ENCODE measurements around the gene MAGEF1. TPM values are rescaled to one million over a fixed set of nuclear protein-coding genes. Genes with fewer than 3 reads are reported as not detected.
A peak's percentile ranks its signal among the peaks of the same experiment; 100 is the strongest.
"Not testable (repeated sequence)": the region's sequence is repeated elsewhere in the genome, so short reads cannot be mapped to it uniquely, and the experiment has no call there.

MAGEF1 gene
- total RNA-seq, 1 donor from 2014 or later: 88.1 TPM

DNA sequence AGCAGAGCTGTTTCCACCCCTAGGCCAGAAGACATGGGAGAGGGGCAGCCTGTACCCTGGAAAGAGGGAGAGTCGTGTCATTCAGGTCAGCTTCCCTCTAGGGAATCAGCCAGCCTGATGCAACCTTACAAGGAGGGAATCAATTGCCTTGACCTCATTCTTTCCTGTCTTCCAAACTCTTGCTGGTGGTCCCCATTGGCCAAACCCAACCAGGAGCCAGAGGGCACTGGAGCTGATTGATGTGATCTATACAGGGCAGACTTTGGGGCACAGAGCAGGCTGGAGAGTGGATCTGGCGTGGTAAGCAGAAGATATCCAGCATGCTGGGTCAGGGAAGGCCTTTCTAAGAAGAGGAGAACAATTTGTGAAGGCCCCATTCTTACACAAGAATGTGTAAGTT, 19.1 kb upstream of the MAGEF1 start:
- H4K20me1 ChIP-seq (ENCODE audit: low read depth): no peaks in the 10 kb centered on the region
- H3K36me3 ChIP-seq: no peaks in the 10 kb centered on the region
- no peaks in the 10 kb centered on the region for H3K27me3 ChIP-seq
- H2AFZ ChIP-seq (replicated peaks): no peak overlapping the region
- H3K9ac ChIP-seq: no peak overlapping the region
- no peaks in the 10 kb centered on the region for H3K79me2 ChIP-seq (ENCODE audit: low read depth)
- no peaks in the 10 kb centered on the region for H3K9me3 ChIP-seq (ENCODE audit: low read depth)
- no peak overlapping the region for H3K4me3 ChIP-seq
- Mint-ChIP-seq H3K9me3 (no peaks in the 10 kb centered on the region), H3K27ac (no peak overlapping the region), H3K36me3 (no peaks in the 10 kb centered on the region), H3K4me3 (no peak overlapping the region), H3K27me3 (ENCODE audit: insufficient read depth, low read depth) (peaks cover 11% of the 10 kb centered on the region), H3K4me1 (peaks cover 42% of the 10 kb centered on the region)
- TF ChIP-seq, protein P1, sequence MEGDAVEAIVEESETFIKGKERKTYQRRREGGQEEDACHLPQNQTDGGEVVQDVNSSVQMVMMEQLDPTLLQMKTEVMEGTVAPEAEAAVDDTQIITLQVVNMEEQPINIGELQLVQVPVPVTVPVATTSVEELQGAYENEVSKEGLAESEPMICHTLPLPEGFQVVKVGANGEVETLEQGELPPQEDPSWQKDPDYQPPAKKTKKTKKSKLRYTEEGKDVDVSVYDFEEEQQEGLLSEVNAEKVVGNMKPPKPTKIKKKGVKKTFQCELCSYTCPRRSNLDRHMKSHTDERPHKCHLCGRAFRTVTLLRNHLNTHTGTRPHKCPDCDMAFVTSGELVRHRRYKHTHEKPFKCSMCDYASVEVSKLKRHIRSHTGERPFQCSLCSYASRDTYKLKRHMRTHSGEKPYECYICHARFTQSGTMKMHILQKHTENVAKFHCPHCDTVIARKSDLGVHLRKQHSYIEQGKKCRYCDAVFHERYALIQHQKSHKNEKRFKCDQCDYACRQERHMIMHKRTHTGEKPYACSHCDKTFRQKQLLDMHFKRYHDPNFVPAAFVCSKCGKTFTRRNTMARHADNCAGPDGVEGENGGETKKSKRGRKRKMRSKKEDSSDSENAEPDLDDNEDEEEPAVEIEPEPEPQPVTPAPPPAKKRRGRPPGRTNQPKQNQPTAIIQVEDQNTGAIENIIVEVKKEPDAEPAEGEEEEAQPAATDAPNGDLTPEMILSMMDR (IDR thresholded peaks at IDR 0.05): no peak
- TF ChIP-seq EZH2phosphoT487 (IDR thresholded peaks at IDR 0.05) (no peak), EZH2 (IDR thresholded peaks at IDR 0.05) (no peak)
- H3K4me1 ChIP-seq: peaks cover 8% of the 10 kb centered on the region
- H3F3A ChIP-seq (ENCODE audit: low read depth): no peaks in the 10 kb centered on the region
- H3K27ac ChIP-seq: no peak overlapping the region
- H3K4me2 ChIP-seq: no peak overlapping the region
- no peak for DNase-seq (ENCODE audit: low spot score)

DNA sequence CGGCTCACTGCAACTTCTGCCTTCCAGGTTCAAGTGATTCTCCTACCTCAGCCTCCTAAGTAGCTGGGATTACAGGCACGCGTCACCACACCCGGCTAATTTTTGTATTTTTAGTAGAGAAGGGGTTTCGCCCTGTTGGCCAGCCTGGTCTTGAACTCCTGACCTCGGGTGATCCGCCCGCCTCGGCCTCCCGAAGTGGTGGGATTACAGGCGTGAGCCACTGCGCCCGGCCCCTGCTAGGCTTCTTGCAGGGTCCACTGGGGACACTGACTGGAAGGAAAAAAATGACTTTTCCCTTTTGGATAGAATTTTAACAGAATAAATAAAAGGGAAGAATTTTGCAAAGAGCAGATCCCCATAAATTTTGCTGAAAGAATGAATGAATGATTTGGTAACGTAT, 17.3 kb upstream of the MAGEF1 start:
- not testable (repeated sequence) for H3K27ac Mint-ChIP-seq; H3K79me2 ChIP-seq (ENCODE audit: low read depth); H3K9me3 ChIP-seq (ENCODE audit: low read depth); H3K27ac ChIP-seq; H3K4me3 Mint-ChIP-seq; H2AFZ ChIP-seq (replicated peaks); H3K4me1 ChIP-seq; H4K20me1 ChIP-seq (ENCODE audit: low read depth); H3K9me3 Mint-ChIP-seq; H3F3A ChIP-seq (ENCODE audit: low read depth); H3K36me3 ChIP-seq; H3K4me3 ChIP-seq; H3K9ac ChIP-seq; H3K27me3 ChIP-seq; DNase-seq (ENCODE audit: low spot score); H3K36me3 Mint-ChIP-seq; H3K4me2 ChIP-seq
- H3K27me3 Mint-ChIP-seq (ENCODE audit: insufficient read depth, low read depth): peaks cover 11% of the 10 kb centered on the region
- peaks cover 38% of the 10 kb centered on the region for H3K4me1 Mint-ChIP-seq

DNA sequence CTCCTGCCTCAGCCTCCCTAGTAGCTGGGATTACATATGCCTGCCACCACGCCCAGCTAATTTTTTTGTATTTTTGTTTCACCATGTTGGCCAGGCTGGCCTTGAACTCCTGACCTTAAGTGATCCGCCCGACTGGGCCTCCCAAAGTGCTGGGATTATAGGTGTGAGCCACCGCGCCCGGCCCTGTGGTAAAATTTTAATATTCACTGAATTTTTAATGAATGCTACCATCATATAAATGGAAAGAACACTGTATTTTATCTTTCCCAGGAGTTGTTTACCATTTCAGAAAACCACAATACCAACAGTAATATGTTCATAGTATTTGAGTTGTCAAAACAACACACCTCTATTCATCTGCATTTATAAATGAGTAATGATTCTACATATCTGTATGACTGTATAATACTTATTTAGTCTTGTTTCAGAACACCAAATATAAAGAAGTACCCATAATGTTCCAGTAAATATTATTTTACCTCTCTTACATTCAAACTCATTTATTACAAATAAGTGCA, 16.2 kb upstream of the MAGEF1 start:
- H3K4me3 Mint-ChIP-seq: no peak overlapping the region
- Histone ChIP-seq H2AFZ (replicated peaks) (no peak overlapping the region), H3F3A (ENCODE audit: low read depth) (no peaks in the 10 kb centered on the region), H3K27ac (no peak overlapping the region), H3K4me2 (no peak overlapping the region), H3K9ac (no peak overlapping the region), H3K79me2 (ENCODE audit: low read depth) (no peaks in the 10 kb centered on the region), H3K9me3 (ENCODE audit: low read depth) (no peaks in the 10 kb centered on the region), H4K20me1 (ENCODE audit: low read depth) (no peaks in the 10 kb centered on the region), H3K4me3 (no peak overlapping the region), H3K36me3 (no peaks in the 10 kb centered on the region), H3K4me1 (peaks cover 8% of the 10 kb centered on the region), H3K27me3 (no peaks in the 10 kb centered on the region)
- no peak for TF ChIP-seq EZH2 (IDR thresholded peaks at IDR 0.05)
- TF ChIP-seq EZH2phosphoT487 (IDR thresholded peaks at IDR 0.05): no peak
- TF ChIP-seq, protein P1 (IDR thresholded peaks at IDR 0.05): no peak
- peaks cover 11% of the 10 kb centered on the region for H3K27me3 Mint-ChIP-seq (ENCODE audit: insufficient read depth, low read depth)
- no peak overlapping the region for H3K27ac Mint-ChIP-seq
- no peaks in the 10 kb centered on the region for H3K9me3 Mint-ChIP-seq
- no peak for DNase-seq (ENCODE audit: low spot score)
- peaks cover 38% of the 10 kb centered on the region for H3K4me1 Mint-ChIP-seq
- no peaks in the 10 kb centered on the region for H3K36me3 Mint-ChIP-seq

DNA sequence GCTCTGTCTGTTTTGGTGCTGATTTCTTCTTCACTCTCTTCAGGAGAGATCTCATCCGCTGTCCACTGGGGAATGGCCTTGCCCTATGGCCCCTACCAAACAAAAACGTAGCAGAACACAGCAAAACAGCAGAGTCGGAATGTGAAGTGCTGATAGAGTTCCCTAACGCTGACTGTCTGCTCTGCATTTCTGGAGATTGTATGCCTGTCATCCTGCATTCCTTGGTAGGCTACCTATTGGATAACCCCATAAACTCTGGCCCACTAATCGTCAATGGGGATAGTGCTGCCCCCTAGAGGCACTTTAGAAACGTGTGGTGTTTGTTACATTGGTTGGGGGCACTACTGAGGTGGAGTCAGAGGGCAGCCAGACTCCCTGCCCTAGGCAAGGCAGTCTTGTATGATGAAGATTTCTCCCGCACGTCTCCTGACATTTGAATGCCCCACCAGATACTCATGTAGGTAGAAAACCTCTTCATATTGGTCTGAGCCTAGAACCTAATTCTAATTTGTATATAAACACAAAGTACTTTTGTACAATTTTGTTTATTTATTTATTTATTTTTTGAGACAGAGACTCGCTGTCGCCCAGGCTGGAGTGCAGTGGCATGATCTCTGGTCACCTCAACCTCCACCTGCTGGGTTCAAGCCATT, 15.6 kb upstream of the MAGEF1 start:
- Histone ChIP-seq H3K36me3 (no peaks in the 10 kb centered on the region), H3K27me3 (no peaks in the 10 kb centered on the region), H3K4me1 (peaks cover 7% of the 10 kb centered on the region), H3K27ac (no peak overlapping the region), H3K9me3 (ENCODE audit: low read depth) (no peaks in the 10 kb centered on the region), H3K4me2 (no peak overlapping the region), H3K79me2 (ENCODE audit: low read depth) (no peaks in the 10 kb centered on the region), H3K4me3 (no peak overlapping the region), H2AFZ (replicated peaks) (no peak overlapping the region), H3K9ac (no peak overlapping the region), H4K20me1 (ENCODE audit: low read depth) (no peaks in the 10 kb centered on the region), H3F3A (ENCODE audit: low read depth) (no peaks in the 10 kb centered on the region)
- peak; percentile 93 for DNase-seq (ENCODE audit: low spot score)
- Mint-ChIP-seq H3K9me3 (no peaks in the 10 kb centered on the region), H3K27ac (no peak overlapping the region), H3K36me3 (no peaks in the 10 kb centered on the region), H3K4me1 (peaks cover 33% of the 10 kb centered on the region), H3K27me3 (ENCODE audit: insufficient read depth, low read depth) (peaks cover 11% of the 10 kb centered on the region), H3K4me3 (no peak overlapping the region)
- TF ChIP-seq, protein P1 (IDR thresholded peaks at IDR 0.05): peak; percentile 93
- TF ChIP-seq EZH2phosphoT487 (IDR thresholded peaks at IDR 0.05): no peak
